HG02759 (cell line): ENCODE results near the gene NDUFS2.
"Not testable (repeated sequence)": the region's sequence is repeated elsewhere in the genome, so short reads cannot be mapped to it uniquely, and the experiment has no call there.

ENCODE experiments used
- ATAC-seq: cut with Tn5 transposase; IDR thresholded peaks from one replicate; pipeline ENCODE4 v1.9.1; 2021; ENCODE audit warnings: mild to moderate bottlenecking, moderate library complexity; ENCODE audit not compliant: unreplicated experiment

NDUFS2 gene

DNA sequence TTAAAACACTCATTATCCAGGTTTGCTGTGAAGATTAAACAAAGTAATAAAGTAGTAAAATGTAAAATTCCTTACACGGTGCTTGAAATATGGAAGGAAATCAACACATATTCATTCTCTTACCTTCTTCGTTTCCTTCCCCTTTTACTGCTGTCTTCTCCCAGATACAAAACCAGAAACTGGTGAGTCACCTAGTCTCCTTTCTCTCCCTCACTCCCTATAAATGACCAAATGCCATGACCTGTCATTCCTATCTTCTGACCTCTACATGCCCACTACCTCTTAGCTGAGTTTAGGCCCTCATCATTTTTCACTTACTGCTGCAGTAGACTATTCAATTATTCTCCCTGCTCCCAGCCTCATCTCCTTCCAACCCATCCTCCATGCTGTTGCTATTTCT is 40.1 kb downstream of the NDUFS2 start:
- ATAC-seq = no peak

DNA sequence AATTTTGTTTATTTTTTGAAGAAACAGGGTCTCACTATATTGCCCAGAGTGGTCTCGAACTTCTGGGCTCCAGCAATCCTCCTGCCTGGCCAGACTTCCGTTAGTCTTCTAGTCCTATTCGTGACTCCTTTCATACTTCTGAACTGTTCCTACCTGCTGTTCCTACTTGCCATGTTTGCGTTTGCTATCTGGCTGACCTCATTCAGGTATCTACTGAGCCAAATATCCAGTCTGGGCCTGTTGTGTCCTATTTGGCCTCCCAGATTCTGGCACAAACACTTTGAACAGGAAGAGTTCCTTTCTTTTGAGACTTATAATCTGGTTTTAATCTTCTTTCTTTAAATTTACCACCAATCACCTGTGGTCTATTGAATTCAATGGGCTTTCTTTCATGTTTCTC is 42.7 kb downstream of the NDUFS2 start:
- ATAC-seq = no peak

DNA sequence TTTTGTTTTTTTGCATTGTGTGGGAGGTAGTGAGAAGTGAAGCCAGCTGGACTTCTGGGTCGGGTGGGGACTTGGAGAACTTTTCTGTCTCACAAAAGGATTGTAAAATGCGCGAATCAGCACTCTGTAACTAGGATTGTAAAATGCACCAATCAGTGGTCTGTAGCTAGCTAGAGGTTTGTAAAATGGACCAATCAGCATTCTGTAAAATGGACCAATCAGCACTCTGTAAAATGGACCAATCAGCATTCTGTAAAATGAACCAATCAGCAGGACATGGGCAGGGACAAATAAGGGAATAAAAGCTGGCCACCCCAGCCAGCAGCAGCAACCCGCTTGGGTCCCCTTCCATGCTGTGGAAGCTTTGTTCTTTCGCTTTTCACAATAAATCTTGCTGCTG is 47.9 kb downstream of the NDUFS2 start:
- not testable (repeated sequence) for ATAC-seq

DNA sequence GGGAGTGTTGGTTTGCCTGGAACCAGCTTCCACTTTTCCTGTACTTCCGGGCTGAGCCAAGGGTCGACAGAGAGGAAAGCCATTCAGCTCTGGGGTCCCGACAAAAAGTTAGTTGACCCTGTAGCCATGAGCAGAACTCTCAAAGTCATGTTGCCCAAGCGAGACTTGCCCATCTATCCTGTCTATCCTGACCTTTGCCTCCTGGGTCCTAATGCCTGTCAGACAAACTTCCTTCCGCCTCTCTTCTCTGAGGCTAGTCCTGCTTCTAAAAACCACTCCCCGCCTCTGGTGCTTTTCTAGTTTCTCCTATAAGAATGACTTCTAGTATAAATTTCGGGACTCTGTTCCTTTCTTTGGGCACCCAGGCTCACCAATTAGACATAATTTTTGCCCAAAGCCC is 48.7 kb downstream of the NDUFS2 start:
- no peak for ATAC-seq

DNA sequence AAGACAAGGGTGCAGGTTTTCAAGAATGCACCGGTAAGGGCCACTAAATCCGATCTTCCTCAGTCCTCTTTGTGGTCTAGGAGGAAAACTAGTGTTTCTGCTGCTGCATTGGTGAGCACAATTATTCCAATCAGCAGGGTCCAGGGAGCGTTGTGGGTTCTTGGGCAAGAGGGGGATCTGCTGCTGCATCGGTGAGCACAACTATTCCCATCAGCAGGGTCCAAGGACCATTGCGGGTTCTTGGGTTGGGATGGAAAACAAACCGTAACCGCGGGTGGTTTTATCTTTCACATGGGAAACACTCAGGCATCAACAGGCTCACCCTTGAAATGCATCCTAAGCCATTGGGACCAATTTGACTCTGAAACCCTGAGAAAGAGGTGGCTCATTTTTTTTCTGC is 49.4 kb downstream of the NDUFS2 start:
- no peak for ATAC-seq

DNA sequence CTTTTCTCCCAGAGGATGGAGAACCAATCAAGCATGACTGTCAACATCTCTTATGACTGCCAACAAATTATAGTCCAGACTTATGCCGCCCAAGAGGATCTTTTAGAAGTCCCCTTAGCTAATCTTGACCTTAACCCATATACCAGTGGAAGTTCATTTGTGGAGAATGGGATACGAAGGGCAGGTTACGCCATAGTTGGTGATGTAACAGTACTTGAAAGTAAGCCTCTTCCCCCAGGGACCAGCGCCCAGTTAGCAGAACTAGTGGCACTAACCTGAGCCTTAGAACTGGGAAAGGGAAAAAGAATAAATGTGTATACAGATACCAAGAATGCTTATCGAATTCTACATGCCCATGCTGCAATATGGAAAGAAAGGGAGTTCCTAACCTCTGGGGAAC is 53.1 kb downstream of the NDUFS2 start:
- ATAC-seq = not testable (repeated sequence)

DNA sequence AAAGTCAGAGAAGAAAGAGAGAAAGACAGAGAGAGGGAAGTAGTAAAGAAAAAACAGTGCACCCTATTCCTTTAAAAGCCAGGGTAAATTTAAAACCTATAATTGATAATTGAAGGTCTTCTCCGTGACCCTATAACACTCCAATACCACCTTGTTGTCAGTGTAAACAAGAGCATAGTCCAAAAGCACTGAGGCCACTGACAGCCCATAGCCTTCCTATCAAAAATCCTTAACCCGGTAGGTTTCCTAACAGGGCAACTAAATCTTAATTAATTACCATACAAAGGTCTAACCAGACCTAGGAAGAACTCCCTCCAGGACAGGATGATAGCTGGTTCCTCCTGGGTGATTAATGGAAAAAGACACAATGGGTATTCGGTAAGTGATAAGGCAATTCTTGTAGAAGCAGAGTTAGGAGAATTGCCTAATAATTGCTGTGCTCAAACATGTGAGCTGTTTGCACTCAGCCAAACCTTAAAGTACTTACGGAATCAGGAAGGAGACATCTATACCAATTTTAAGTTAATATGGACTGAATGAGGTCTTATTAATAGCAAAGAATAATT is 53.9 kb downstream of the NDUFS2 start:
- not testable (repeated sequence) for ATAC-seq

DNA sequence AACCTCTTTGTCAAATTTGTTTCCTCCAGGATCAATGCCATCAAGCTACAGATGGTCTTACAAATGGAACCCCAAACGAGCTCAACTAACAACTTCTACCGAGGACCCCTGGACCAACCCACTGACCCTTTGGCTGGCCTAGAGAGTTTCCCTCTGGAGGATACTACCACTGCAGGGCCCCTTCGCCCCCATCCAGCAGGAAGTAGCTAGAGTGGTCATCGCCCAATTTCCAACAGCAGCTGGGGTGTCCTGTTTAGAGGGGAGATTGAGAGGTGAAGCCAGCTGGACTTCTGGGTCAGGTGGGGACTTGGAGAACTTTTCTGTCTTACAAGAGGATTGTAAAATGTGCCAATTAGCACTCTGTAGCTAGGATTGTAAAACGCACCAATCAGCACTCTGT is 54.9 kb downstream of the NDUFS2 start:
- not testable (repeated sequence) for ATAC-seq

DNA sequence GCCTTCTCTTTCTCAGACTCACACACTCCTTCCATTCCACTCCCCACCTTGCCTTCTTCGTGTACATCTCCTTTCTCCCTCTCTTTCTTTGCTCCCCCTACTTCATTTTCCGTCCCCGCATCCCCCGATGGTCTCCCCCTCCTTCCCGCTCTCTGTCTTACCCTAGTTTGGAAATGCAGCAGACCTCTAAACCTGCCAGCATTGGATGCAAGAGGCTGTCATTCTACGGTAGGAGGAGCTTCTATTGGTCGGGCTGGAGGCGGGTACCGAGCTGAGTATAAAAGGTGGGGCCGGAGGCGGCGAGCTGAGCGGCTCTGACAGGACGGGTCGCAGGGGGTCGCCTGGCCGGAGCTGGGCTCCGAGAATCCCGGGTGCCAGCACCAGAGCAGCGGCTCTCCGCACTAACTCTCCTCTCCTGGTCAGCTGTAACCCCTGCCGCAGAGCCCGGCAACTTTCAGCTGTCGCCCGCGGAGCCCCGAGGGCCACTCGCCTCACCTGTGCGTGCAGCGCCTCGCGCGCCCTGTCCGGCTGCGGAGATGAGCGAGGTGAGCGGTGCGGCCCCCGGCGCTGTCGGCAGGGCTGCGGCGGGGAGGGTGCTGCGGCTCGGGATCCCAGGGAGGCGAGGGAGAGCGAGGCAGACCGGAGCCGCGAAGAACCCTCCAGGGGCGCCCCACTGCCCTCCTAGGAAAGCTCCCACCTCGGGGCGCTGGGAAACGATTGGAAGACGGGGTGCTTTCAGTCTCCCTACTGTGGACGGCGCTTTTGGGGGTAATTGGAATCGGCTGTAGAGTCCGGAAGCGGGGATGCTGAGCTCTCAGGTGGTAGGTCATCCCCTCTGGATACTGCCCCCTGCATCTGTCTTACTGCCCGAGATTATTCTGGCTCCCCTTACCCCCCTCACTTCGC is 56.5 kb downstream of the NDUFS2 start, which contains the start of gene PCP4L1:
TSS of gene PCP4L1 (plus strand) at position 307 of the 906 bp plus-strand sequence. CDS start at position 537, 230 bp downstream.
- peak; percentile 78 for ATAC-seq

DNA sequence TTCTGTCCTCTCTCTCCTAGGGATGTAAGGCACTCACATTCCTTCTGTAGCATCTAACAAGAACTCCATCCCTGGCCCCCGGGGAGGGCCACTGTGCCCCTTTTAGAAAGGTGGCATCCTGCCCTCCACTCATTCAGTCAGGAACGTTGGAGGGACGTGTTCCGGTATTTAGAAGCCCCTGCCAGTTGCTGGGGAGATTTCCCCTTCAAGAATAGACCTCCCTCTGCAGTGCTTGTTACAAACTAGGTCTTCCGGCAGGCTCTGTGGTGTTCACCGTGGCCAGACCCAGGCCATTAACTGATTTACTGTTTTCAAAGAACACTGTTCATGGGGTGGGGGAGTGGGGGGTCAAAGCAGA is 57.2 kb downstream of the NDUFS2 start:
- no peak for ATAC-seq

DNA sequence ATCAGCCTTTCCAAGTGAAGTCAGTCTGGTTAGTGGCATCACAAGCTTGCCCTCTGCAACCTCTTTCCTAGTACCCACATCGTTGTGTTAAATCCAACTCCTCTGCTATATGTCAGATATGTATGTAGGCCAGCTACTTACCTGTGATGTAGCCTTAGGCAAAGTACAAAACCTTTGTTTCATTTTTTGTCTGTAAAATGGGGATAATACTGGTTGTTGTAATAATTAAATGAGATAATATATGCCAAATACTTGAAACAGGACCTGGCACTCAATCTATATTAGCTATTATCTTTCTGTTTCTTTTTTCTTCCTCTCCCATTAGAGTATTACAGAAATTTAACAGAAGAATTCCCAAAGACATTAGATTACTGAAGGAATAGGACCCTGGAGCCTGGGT is 57.6 kb downstream of the NDUFS2 start:
- ATAC-seq = no peak

DNA sequence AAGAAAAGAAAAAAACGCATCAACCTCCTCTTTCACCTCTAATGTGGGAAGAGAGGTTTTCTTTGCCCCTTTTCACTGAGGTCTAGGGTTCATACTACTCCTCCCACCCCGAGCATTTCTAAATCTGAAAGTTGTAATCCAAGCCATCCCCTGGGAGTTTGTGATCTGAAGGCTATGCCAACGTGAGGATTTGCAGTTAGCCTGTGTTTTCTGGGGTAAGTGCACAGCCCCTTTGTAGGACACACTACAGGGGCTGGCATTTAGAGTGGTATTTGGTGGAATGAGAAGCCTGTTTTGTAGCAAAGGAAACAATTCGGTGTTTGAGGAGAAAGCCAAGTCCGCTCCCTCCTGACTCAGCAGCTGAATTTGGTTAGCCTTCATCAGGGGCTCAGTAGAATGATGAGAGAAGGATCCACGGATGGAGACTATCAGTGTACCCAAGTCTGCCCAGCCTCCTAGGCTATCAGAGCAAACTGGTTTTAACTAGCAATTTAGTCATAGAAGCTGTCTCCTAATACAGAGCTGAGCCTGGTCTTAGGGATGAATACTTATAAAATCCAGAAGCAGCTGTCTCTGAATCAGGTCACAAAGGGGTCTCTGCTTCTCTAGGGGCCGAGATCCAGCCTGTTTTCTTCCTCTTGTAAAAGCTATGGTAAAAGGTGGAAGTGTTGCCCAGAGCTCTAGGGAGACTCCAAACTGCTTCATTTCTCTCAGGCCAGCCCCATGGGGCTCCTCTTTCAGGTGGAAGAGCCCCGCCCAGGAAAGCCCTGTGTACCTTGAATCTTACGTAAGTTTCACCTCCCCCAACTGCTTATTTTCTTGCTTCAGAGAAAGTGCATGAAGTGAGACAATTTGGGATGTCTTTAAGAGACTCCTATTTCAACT is 58.5 kb downstream of the NDUFS2 start:
- ATAC-seq = peak; percentile 26

DNA sequence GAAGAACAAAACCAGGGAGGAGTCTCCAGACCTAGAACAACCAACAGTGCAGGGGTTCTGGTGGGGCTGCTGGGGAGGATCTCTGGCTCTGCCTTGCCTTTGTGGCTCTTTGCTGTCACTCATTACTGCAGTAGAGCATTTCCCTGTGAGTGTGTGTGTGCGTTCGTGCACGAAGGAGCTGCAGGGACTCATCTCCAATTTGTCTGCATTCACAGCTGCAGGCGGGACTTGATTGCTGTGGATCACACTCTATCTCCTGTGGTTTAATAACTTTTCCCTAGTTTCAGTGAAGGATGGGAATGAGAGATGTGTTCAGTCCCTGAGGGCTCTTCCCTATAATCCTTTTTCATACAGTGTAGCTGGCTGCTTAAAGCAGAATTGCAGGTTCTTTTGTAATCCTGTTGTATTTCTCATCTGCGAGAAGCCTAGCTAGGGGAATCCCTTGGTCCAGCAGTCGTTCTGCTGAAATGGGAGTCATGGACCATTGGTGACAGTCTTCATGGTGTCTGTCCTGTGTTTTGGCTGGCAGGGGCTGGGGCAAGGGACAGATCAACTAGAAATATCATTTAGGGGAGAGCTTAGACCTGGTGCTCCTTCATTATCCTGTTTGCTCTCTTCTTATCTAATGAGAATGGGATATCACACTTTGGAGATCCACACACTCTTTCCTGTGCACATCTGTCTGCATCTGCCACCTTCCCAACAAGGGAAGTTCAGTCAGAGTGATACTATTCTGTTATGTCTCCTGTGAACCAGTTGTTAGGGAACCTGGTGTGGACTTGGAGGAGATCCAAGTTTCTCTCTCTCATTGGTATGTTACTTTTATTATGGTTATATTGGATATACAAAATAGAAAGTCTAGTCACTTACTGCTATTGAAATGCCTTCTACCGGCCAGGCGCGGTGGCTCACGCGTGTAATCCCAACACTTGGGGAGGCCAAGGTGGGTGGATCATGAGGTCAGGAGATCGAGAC is 59.4 kb downstream of the NDUFS2 start:
- ATAC-seq = peak; percentile 41
